ENCODE results near the gene NOM1.
"Not testable (repeated sequence)": the region's sequence is repeated elsewhere in the genome, so short reads cannot be mapped to it uniquely, and the experiment has no call there.

NOM1 gene

GRCh38 chr7:156927571-156928405, 21.7 kb upstream of the NOM1 start:
- no peaks in the 10 kb centered on the region for H3K36me3 ChIP-seq (ENCODE audit: control insufficient read depth, insufficient read depth, low read length)
- DNase-seq (ENCODE audit: extremely low read depth, insufficient read length) = no peak
- no peak overlapping the region for H3K4me3 ChIP-seq (replicated peaks; ENCODE audit: low read depth, low read length)
- TF ChIP-seq, protein P1, sequence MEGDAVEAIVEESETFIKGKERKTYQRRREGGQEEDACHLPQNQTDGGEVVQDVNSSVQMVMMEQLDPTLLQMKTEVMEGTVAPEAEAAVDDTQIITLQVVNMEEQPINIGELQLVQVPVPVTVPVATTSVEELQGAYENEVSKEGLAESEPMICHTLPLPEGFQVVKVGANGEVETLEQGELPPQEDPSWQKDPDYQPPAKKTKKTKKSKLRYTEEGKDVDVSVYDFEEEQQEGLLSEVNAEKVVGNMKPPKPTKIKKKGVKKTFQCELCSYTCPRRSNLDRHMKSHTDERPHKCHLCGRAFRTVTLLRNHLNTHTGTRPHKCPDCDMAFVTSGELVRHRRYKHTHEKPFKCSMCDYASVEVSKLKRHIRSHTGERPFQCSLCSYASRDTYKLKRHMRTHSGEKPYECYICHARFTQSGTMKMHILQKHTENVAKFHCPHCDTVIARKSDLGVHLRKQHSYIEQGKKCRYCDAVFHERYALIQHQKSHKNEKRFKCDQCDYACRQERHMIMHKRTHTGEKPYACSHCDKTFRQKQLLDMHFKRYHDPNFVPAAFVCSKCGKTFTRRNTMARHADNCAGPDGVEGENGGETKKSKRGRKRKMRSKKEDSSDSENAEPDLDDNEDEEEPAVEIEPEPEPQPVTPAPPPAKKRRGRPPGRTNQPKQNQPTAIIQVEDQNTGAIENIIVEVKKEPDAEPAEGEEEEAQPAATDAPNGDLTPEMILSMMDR (IDR thresholded peaks at IDR 0.05; ENCODE audit: insufficient read depth, low read length, poor library complexity, severe bottlenecking) = no peak
- no peaks in the 10 kb centered on the region for H3K27me3 ChIP-seq (replicated peaks; ENCODE audit: control insufficient read depth, insufficient read depth, low read length)

DNA sequence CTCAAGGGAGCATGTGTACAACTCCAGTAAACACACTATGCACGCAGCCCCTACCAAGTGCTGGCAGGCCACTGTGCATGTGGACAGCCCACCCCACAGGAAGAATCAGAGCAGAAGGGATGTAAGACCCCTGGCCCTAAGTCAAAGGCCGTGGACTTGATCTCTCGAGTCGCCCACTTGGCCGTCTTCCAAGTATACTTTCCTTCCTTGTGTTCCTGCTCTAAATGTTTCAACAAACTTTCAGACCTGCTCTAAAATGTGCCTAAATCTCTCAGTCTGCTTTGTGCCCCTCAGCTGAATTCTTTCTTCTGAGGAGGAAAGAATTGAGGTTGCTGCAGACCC, 21.1 kb upstream of the NOM1 start:
- no peaks in the 10 kb centered on the region for H3K27me3 ChIP-seq (replicated peaks; ENCODE audit: control insufficient read depth, insufficient read depth, low read length)
- TF ChIP-seq, protein P1 (IDR thresholded peaks at IDR 0.05; ENCODE audit: insufficient read depth, low read length, poor library complexity, severe bottlenecking) = no peak
- H3K36me3 ChIP-seq (ENCODE audit: control insufficient read depth, insufficient read depth, low read length) = no peaks in the 10 kb centered on the region
- H3K4me3 ChIP-seq (replicated peaks; ENCODE audit: low read depth, low read length) = no peak overlapping the region
- no peak for DNase-seq (ENCODE audit: extremely low read depth, insufficient read length)

- no peak overlapping the region for H3K4me3 ChIP-seq (replicated peaks; ENCODE audit: low read depth, low read length)
- H3K36me3 ChIP-seq (ENCODE audit: control insufficient read depth, insufficient read depth, low read length) = no peaks in the 10 kb centered on the region
- DNase-seq (ENCODE audit: extremely low read depth, insufficient read length) = no peak
- TF ChIP-seq, protein P1 (IDR thresholded peaks at IDR 0.05; ENCODE audit: insufficient read depth, low read length, poor library complexity, severe bottlenecking) = no peak
- no peaks in the 10 kb centered on the region for H3K27me3 ChIP-seq (replicated peaks; ENCODE audit: control insufficient read depth, insufficient read depth, low read length)
Observed at GRCh38 chr7:156929789-156930539, 19.5 kb upstream of the NOM1 start.

- no peak for DNase-seq (ENCODE audit: extremely low read depth, insufficient read length)
- no peaks in the 10 kb centered on the region; the same call in 1 of the 2 replicates for H3K27me3 ChIP-seq (replicated peaks; ENCODE audit: control insufficient read depth, insufficient read depth, low read length)
- no peak overlapping the region for H3K4me3 ChIP-seq (replicated peaks; ENCODE audit: low read depth, low read length)
- H3K36me3 ChIP-seq (ENCODE audit: control insufficient read depth, insufficient read depth, low read length) = no peaks in the 10 kb centered on the region
- TF ChIP-seq, protein P1 (IDR thresholded peaks at IDR 0.05; ENCODE audit: insufficient read depth, low read length, poor library complexity, severe bottlenecking) = no peak
Observed at GRCh38 chr7:156932006-156932405, 17.5 kb upstream of the NOM1 start.

- H3K27me3 ChIP-seq (replicated peaks; ENCODE audit: control insufficient read depth, insufficient read depth, low read length) = no peaks in the 10 kb centered on the region; the same call in 1 of the 2 replicates
- no peaks in the 10 kb centered on the region for H3K36me3 ChIP-seq (ENCODE audit: control insufficient read depth, insufficient read depth, low read length)
- DNase-seq (ENCODE audit: extremely low read depth, insufficient read length) = no peak
- TF ChIP-seq, protein P1 (IDR thresholded peaks at IDR 0.05; ENCODE audit: insufficient read depth, low read length, poor library complexity, severe bottlenecking) = no peak
- no peak overlapping the region for H3K4me3 ChIP-seq (replicated peaks; ENCODE audit: low read depth, low read length)
Observed at GRCh38 chr7:156935250-156935649, 14.3 kb upstream of the NOM1 start.

- not testable (repeated sequence) for H3K4me3 ChIP-seq (replicated peaks; ENCODE audit: low read depth, low read length); H3K27me3 ChIP-seq (replicated peaks; ENCODE audit: control insufficient read depth, insufficient read depth, low read length); H3K36me3 ChIP-seq (ENCODE audit: control insufficient read depth, insufficient read depth, low read length); DNase-seq (ENCODE audit: extremely low read depth, insufficient read length)
Observed at GRCh38 chr7:156936766-156937165, 12.7 kb upstream of the NOM1 start.
